GM19025 (cell line): ENCODE measurements around the gene LHX4.

Source experiments
- ATAC-seq: cut with Tn5 transposase; IDR thresholded peaks from one replicate; pipeline ENCODE4 v1.9.1; 2021; ENCODE audit warnings: mild to moderate bottlenecking, low read depth, moderate library complexity; ENCODE audit not compliant: unreplicated experiment

Gene LHX4

GRCh38 chr1:180254854-180255253 lies 24.8 kb downstream of the LHX4 start:
- no peak for ATAC-seq

GRCh38 chr1:180255536-180256340 lies 25.7 kb downstream of the LHX4 start:
- no peak for ATAC-seq

- ATAC-seq, result no peak
Measured at GRCh38 chr1:180256341-180257027, 26.4 kb downstream of the LHX4 start.

- no peak for ATAC-seq
Measured at GRCh38 chr1:180257028-180257386, 26.9 kb downstream of the LHX4 start.

GRCh38 chr1:180257486-180257885 lies 27.4 kb downstream of the LHX4 start:
- ATAC-seq, result no peak

GRCh38 chr1:180258290-180258689 lies 28.2 kb downstream of the LHX4 start:
- no peak for ATAC-seq

- ATAC-seq, result no peak
Measured at GRCh38 chr1:180258935-180259334, 28.9 kb downstream of the LHX4 start.

- ATAC-seq, result no peak
Measured at GRCh38 chr1:180259431-180260338, 29.6 kb downstream of the LHX4 start.

- no peak for ATAC-seq
Measured at GRCh38 chr1:180260541-180260940, 30.5 kb downstream of the LHX4 start.

GRCh38 chr1:180261030-180261429 lies 31.0 kb downstream of the LHX4 start:
- ATAC-seq, result no peak

- no peak for ATAC-seq
Measured at GRCh38 chr1:180261524-180262155, 31.6 kb downstream of the LHX4 start.

- ATAC-seq, result no peak
Measured at GRCh38 chr1:180262628-180263488, 32.8 kb downstream of the LHX4 start.

- ATAC-seq, result no peak
Measured at GRCh38 chr1:180264595-180264994, 34.5 kb downstream of the LHX4 start.

- no peak for ATAC-seq
Measured at GRCh38 chr1:180265201-180265600, 35.1 kb downstream of the LHX4 start.

- no peak for ATAC-seq
Measured at GRCh38 chr1:180265871-180266270, 35.8 kb downstream of the LHX4 start.

GRCh38 chr1:180266275-180267210 lies 36.5 kb downstream of the LHX4 start:
- ATAC-seq, result no peak

GRCh38 chr1:180267211-180267561 lies 37.1 kb downstream of the LHX4 start:
- no peak for ATAC-seq

- no peak for ATAC-seq
Measured at GRCh38 chr1:180267761-180268555, 37.9 kb downstream of the LHX4 start.
